ENCODE results near the gene PLOD2.

DNA sequence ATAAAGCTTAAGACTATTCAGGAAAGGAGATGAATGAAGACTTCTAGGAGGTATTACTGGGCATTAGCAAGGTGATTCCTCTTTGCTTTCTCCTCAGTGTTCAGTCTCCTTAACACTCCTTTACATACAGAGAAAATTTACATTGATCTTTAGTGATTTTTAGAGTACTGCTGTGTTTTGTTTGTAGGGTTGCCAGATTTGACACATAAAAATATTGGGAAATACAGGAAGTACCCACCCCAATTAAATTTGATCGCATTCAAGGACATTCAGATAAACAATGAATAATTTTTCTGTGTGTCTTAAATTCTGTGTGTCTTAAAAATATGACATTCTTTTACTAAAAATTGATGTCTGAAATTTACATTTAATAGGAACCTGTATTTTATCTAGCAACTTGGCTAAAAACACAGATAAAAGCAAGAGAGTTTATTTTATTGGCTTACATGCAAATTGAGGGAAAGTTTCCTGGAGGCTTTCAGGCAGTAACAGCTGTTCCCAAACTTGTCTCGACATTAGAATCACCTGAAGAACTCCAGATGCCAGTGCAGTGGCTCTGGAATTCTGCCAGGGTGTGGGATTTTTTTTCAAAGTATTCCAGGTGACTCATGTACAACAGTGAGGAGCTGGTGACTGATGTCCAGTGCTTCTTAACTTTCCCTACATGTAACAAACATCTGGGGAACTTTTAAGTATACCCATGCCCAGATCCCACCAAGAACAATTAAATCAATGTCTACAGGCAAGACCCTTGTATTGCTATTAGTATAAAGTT is 23.4 kb upstream of the PLOD2 start:
- TF ChIP-seq, protein P1, sequence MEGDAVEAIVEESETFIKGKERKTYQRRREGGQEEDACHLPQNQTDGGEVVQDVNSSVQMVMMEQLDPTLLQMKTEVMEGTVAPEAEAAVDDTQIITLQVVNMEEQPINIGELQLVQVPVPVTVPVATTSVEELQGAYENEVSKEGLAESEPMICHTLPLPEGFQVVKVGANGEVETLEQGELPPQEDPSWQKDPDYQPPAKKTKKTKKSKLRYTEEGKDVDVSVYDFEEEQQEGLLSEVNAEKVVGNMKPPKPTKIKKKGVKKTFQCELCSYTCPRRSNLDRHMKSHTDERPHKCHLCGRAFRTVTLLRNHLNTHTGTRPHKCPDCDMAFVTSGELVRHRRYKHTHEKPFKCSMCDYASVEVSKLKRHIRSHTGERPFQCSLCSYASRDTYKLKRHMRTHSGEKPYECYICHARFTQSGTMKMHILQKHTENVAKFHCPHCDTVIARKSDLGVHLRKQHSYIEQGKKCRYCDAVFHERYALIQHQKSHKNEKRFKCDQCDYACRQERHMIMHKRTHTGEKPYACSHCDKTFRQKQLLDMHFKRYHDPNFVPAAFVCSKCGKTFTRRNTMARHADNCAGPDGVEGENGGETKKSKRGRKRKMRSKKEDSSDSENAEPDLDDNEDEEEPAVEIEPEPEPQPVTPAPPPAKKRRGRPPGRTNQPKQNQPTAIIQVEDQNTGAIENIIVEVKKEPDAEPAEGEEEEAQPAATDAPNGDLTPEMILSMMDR (IDR thresholded peaks at IDR 0.05), result no peak
- TF ChIP-seq EP300 (IDR thresholded peaks at IDR 0.05) (no peak), POLR2A (IDR thresholded peaks at IDR 0.05) (no peak)

Measured in tibial nerve (tissue), 4 donors.